Stimulated activated CD8-positive, alpha-beta memory T cell treated with anti-CD3 and anti-CD28 coated beads, Interleukin-12 subunit alpha, Interleukin-12 subunit beta, amount 100 ng/mL, for 24 hours (primary cell): Measurements from ENCODE around the gene DEPDC1B.
"Not testable (repeated sequence)": the region's sequence is repeated elsewhere in the genome, so short reads cannot be mapped to it uniquely, and the experiment has no call there.

ENCODE experiments used
- DNase-seq: peaks from one replicate; pipeline ENCODE4 v3.0.0-alpha.2; 2020; ENCODE audit errors: extremely low read depth

The DEPDC1B gene, protein sequence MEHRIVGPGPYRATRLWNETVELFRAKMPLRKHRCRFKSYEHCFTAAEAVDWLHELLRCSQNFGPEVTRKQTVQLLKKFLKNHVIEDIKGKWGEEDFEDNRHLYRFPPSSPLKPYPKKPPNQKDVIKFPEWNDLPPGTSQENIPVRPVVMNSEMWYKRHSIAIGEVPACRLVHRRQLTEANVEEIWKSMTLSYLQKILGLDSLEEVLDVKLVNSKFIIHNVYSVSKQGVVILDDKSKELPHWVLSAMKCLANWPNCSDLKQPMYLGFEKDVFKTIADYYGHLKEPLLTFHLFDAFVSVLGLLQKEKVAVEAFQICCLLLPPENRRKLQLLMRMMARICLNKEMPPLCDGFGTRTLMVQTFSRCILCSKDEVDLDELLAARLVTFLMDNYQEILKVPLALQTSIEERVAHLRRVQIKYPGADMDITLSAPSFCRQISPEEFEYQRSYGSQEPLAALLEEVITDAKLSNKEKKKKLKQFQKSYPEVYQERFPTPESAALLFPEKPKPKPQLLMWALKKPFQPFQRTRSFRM

DNA sequence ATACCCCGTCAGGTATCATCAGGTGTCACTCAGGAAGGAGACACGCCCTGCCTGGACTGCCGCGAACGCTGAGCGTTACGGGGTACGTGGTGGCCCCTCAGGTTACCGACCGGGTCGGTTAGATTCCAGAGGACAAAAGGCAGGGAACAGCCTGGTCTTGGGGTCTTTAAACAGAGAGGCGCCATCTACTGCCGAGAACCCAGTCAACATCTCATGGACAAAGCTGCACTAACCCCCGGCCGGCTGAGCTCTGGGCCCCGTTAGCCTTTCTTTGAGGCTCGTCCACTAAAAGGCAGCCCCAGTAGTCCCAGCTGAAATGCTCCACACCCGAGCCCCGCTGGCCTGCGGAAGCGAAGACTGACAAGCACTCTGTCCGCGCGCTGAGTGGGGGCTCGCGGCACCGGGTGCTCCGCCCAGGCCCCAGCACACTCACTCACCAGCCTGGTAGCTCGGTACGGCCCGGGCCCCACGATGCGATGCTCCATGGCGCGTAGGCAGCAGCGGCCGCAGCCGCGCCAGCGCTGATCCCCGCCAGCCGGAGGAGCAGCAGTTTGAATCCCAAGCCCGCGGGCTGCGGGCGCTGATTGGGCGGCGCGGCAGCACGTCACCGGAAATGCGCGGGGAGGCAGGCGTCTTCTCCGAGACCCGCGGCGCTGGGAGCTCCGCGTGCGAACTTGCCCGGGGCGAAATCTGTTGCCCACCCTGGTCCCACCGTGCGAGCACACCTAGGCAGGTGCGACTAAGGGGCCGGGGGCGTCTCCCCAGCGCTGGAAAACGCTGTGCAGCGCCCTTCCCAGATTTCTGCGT, at the start of gene DEPDC1B:
Gene DEPDC1B, minus strand, starts transcription at position 558 of the 807 bp plus-strand sequence. Its CDS starts 73 bp downstream, at position 485.
- DNase-seq: peak; percentile 63

DNA sequence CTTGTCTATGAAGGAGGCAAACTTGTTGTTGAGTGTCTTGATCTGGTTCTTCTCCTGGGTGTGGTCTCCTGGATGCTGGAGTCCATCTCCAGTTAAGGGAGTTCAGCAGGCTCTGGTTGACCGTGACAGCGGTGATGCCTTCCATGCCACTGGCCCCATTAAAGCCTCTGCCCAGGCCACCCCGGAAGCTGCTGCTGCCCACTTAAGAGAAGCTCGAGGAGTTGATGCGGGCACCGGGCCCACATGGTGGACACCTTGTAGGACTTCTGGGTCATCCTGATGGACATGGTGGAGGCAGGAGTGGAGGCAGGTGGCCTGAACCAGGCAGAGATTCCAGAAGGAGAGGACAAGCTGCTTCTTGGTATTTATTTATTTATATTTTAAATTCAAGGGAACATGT, 44.7 kb upstream of the DEPDC1B start:
- no peak for DNase-seq

GRCh38 chr5:60743511-60744314, 43.7 kb upstream of the DEPDC1B start:
- DNase-seq: no peak

DNA sequence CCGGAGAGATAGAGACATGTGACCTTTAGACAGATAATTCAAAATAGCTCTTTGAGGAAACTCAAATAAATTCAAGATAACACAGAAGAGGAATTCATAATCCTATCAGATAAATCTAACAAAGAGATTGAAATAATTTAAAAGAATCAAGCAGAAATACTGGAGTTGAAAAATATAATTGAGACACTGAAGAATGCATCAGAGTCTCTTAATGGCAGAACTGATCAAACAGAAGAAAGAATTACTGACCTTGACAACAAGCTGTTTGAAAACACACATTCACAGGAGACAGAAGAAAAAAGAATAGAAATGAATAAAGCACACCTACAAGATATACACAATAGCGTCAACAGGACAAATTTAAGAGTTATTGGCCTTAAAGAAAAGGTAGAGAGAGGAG, 40.4 kb upstream of the DEPDC1B start:
- no peak for DNase-seq

DNA sequence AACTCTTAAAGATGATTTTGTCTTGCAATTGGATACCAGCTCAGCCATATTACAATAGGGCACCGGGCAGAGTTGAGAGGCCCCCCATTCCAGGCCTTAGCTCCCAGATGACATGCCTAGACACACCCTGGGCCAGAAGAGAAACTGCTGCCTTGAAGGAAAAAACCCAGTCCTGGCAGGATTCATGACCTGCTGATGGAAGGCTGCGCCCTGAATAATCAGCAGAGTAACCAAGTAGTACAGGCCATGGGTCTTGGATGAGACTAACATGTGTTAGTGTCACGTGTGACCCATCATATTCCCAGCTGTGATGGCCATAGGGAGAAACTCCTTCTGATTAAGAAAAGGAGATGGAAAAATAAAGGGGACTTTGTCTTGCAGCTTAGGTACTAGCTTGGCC, 39.0 kb upstream of the DEPDC1B start:
- no peak for DNase-seq

DNA sequence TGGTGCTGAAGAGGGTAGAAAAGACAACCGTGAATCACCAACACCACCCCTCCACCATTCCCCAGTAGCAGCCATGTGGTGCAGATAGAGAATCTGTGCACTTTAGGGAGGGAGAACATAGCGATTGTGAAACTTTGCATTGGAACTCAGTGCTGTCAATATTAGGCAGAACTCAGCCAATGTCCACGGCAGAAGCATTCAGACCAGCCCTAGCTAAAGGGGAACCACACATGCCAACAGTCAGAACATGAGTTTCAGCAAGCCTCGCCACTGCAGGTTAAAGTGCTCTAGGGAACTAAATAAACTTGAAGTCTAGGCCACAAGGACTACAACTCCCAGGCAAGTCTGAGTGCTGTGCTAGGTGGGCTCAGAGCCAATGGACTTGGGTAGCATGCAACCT, 38.5 kb upstream of the DEPDC1B start:
- no peak for DNase-seq

GRCh38 chr5:60730858-60731257, 30.9 kb upstream of the DEPDC1B start:
- DNase-seq: not testable (repeated sequence)

- no peak for DNase-seq
These were observed 27.2 kb upstream of the DEPDC1B start for GRCh38 chr5:60727033-60727679.

DNA sequence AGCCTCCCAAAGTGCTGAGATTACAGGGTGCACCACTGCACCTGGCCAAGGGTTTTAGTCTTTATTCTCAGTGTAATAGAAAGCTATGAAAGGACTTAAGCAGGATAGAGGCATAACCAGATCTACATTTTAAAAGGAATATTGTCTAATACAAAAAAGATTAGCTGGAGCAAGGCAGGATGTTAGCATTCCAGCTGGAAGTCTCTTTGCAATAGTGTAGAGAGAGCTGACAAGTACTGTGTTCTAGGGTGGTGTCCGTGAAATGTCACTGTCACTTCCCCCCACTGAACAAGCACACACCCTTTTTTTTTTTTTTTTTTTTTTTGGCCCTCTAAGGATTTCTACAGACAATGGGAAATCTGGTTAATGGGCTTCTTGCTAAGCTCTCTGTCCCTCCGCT, 24.2 kb upstream of the DEPDC1B start:
- DNase-seq: no peak

DNA sequence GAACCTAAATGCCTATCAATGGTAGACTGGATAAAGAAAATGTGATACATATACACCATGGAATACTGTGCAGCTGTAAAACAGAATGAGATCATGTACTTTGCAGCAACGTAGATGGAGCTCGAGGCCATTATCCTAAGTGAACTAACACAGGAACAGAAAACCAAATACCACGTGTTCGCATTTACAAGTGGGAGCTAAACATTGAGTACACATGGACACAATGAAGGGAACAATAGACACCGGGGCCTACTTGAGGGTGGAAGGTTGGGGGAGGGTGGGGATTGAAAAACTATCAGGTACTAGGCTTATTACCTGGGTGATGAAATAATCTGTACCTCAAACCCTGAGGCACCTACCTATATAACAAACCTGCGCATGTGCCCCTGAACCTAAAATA, 22.4 kb upstream of the DEPDC1B start:
- no peak for DNase-seq

DNA sequence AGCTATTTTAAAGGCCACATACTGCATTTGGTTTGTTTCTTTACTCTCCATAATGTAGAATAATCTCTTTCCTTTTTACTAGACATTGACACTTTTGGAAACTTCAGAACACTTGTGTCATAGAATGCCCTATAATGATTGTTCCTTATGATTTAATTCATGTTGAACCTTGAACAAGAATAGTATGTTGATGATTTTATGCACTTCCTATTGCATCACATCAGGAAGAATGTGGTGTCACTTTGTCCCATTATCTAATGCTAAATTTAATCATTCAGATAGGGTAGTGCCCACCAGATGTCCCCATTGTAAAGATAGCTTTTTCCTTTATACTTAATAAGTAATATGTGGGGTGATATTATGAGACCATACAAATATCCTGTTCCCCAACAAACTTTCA, 19.4 kb upstream of the DEPDC1B start:
- no peak for DNase-seq

- no peak for DNase-seq
These were observed 18.4 kb upstream of the DEPDC1B start for GRCh38 chr5:60718166-60718892.

DNA sequence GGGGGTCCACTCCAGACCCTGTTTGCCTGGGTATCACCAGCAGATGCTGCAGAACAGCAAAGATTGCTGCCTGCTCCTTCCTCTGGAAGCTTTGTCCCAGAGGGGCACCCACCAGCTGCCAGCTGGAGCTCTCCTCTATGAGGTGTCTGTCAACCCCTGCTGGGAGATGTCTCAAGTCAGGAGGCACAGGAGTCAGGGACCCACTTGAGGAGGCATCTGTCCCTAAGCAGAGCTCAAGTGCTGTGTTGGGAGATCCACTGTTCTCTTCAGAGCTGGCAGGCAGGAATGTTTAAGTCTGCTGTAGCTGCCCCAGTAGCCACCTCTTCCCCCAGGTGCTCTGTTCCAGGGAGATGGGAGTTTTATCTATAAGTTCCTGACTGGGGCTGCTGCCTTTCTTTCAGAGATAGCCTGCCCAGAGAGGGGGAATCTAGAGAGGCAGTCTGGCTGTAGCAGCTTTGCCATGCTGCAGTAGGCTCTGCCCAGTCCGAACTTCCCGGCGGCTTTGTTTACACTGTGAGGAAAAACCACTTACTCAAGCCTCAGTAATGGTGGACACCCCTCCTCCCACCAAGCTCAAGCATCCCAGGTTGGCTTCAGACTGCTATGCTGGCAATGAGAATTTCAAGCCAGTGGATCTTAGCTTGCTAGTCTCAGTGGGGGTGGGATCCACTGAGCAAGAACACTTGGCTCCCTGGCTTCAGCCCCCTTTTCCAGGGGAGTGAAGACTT, 15.4 kb upstream of the DEPDC1B start:
- not testable (repeated sequence) for DNase-seq

GRCh38 chr5:60712950-60713349, 13.0 kb upstream of the DEPDC1B start:
- no peak for DNase-seq

DNA sequence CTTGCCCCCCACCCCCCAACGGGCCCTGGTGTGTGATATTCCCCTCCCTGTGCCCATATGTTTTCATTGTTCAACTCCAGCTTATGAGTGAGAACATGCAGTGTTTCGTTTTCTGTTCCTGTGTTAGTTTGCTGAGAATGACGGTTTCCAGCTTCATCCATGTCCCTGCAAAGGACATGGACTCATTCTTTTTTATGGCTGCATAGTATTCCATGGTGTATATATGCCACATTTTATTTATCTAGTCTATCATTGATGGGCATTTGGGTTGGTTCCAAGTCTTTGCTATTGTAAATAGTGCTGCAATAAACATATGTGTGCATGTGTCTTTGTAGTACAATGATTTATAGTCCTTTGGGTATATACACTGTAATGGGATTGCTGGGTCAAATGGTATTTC, 11.9 kb upstream of the DEPDC1B start:
- DNase-seq: not testable (repeated sequence)

DNA sequence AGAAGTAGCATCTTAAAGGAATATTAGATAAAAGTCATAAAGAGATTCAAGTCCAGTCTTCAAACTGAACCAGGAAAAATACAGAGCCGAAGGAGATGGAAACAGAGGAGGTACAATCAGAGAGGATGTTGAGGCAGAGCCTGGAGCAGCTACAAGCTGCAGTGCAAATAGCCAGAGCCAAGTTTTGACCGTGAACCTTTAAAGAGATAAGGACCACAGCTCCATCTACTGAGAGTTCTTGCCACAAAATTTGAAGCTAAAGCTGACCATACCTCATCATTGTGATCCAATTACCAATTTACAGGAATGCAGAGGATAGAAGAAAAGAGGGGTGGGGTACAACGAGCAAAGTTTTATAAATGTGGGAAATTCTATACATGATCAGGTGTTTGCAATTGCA, 10.4 kb upstream of the DEPDC1B start:
- no peak for DNase-seq

GRCh38 chr5:60705144-60705543, 5.2 kb upstream of the DEPDC1B start:
- no peak for DNase-seq

DNA sequence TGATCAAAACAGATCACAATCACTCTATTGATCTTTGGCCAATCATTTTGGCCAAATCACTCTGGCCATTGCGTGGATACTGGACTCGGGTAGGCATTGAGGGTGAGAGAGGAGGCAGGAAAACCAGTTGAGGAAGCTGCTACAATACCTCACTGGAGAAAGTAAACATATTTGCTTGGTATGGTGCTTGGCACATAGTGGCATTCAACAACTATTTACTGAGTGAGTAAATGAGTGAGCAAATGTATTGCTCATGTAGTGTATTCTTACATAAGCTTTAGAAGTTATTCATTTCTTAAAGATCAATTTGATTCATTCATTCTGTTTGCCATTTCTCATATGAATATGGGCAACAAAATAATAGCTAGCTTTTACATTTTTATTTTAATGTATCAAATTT, 4.0 kb upstream of the DEPDC1B start:
- DNase-seq: no peak

DNA sequence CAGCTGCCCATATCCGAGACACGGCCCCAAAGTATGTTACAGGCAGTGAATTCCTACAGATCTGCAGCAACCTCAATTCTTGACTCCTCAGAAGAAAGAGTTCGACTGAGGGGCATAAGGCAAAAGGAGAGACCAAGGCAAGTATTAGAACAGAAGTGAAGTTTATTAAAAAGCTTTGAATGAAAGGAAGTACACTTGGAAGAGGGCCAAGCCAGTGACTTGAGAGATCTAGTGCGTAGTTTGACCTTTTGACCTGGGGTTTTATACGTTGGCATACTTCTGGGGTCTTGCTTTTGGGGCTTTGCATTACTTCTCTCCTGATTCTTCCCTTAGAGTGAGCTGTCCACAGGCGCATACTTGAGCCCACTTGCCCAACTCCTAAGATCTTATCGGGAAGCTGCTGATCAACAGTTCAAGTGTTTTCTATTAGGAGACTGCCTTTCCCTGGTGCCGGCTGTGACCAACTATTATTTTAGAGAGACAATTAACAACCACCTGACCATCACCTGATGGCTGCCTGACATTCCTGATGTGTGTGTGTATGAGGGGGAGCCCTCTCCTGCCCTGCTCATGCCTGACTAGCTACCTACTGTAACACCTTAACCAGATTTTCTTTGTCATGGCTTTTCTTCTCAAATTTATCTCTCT, 1.5 kb upstream of the DEPDC1B start:
- no peak for DNase-seq

DNA sequence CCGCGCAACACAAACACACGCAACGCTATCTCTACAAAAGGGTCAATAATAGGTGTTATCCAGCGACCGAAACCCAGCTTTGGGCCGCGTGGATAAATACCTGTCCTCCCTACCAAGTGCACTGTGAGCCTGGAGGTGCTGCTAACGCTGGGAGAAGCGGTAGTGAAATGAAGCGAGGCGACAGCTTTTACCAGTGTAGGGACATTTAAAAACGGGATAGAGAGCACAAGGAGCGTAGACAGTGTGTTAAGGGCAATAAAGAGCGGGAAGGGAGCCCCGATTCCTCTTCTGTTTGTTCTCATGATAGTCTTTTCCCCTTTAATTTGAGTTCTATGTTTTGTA, 421 bp upstream of the DEPDC1B start:
- no peak for DNase-seq
